ENCODE results near the gene ALDH2. TPM values are rescaled to one million over a fixed set of nuclear protein-coding genes. Genes with fewer than 3 reads are reported as not detected.
A peak's percentile ranks its signal among the peaks of the same experiment; 100 is the strongest.
"Not testable (repeated sequence)": the region's sequence is repeated elsewhere in the genome, so short reads cannot be mapped to it uniquely, and the experiment has no call there.

The ALDH2 gene
- total RNA-seq, 6 donors from 2014 or later, result 138 to 573 (median 265) TPM

- DNase-seq (no peak), ATAC-seq (ENCODE audit: low FRiP score in 2 of 2) (no peak)
- WGBS, 2 donors, result 86 to 90% methylated on average over 8 of the region's 8 CpGs
- H3K27ac ChIP-seq, result no peak overlapping the region
- no peaks in the 10 kb centered on the region for H3K27me3 ChIP-seq
- no peak overlapping the region for H3K4me3 ChIP-seq
- H3K4me1 ChIP-seq, result peaks cover 4 to 13% (median 8%) of the 10 kb centered on the region in 4 donors
- no peak for TF ChIP-seq POLR2AphosphoS5 (IDR thresholded peaks at IDR 0.05)
- TF ChIP-seq POLR2A (IDR thresholded peaks at IDR 0.05), result no peak
- TF ChIP-seq, protein P1, sequence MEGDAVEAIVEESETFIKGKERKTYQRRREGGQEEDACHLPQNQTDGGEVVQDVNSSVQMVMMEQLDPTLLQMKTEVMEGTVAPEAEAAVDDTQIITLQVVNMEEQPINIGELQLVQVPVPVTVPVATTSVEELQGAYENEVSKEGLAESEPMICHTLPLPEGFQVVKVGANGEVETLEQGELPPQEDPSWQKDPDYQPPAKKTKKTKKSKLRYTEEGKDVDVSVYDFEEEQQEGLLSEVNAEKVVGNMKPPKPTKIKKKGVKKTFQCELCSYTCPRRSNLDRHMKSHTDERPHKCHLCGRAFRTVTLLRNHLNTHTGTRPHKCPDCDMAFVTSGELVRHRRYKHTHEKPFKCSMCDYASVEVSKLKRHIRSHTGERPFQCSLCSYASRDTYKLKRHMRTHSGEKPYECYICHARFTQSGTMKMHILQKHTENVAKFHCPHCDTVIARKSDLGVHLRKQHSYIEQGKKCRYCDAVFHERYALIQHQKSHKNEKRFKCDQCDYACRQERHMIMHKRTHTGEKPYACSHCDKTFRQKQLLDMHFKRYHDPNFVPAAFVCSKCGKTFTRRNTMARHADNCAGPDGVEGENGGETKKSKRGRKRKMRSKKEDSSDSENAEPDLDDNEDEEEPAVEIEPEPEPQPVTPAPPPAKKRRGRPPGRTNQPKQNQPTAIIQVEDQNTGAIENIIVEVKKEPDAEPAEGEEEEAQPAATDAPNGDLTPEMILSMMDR (IDR thresholded peaks at IDR 0.05), result no peak
- no peaks in the 10 kb centered on the region for H3K9me3 ChIP-seq
- no peaks in the 10 kb centered on the region for H3K36me3 ChIP-seq
Measured at GRCh38 chr12:111818340-111818739, 51.6 kb downstream of the ALDH2 start.

DNA sequence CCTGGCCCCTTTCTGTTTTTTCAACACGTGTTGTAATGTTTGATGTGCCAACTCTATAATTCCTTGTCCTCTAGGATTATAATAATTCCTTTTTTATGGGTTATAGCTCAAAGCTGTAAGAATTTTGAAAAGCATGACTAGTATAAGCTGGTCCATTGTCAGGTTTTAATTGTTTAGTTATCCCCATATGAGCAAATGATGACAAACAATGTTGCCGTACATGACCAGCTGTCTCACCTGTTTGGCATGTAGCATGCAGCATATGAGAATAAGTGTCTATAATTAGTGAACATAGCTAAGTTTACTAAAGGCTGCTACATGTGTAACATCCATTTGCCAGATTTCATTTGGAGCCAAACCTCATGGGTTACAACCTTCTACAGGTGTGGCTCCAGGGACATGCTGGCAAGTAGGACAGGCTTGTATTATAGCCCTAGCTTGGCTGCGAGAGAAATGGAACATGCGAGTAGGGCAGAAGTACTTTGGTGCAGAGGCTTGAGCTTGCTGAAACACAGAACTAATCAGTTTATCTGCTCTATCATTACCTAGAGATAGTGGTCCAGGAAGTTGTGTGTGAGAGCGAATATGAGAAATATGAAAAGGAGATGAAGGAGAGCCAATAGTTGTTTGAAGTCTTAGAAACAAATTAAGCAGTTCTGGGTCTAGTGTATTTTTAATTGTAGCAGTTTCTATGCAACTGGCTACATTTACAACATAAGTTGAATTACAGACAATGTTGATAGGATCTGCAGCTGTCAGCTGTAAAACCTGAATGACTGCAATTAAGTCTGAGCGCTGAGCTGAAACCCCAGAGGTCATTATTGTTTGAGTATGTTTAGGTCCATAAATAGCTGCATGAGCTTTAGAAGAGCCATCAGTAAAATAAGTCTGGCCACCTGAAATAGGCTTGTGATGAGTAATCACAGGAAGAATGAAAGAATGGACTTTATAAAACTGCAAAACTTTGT is 52.7 kb downstream of the ALDH2 start:
- H3K36me3 ChIP-seq, result no peaks in the 10 kb centered on the region
- 78 to 88% methylated on average over 6 of the region's 6 CpGs for WGBS, 2 donors
- no peak for DNase-seq
- no peaks in the 10 kb centered on the region for H3K9me3 ChIP-seq
- no peaks in the 10 kb centered on the region for H3K27me3 ChIP-seq
- peaks cover 5 to 17% (median 13%) of the 10 kb centered on the region in 4 donors for H3K4me1 ChIP-seq
- H3K27ac ChIP-seq, result no peak overlapping the region
- H3K4me3 ChIP-seq, result no peak overlapping the region
- TF ChIP-seq POLR2A (IDR thresholded peaks at IDR 0.05) (no peak), EP300 (IDR thresholded peaks at IDR 0.05) (no peak), POLR2AphosphoS5 (IDR thresholded peaks at IDR 0.05) (no peak)
- TF ChIP-seq, protein P1 (IDR thresholded peaks at IDR 0.05), result no peak
- ATAC-seq (ENCODE audit: low FRiP score in 2 of 2), result no peak

DNA sequence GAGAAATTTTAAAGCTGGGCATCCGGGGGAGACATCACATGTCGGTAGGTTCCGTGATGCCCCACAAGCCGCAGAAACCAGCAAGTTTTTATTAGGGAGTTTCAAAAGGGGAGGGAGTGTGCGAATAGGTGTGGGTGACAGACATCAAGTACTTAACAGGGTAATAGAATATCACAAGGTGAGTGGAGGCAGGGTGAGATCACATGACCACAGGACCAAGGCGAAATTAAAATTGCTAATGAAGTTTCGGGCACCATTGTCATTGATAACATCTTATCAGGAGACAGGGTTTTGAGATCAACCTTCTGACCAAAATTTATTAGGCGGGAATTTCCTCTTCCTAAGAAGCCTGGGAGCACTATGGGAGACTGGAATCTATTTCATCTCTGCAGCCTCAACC is 54.1 kb downstream of the ALDH2 start:
- ATAC-seq (ENCODE audit: low FRiP score in 2 of 2); H3K4me3 ChIP-seq; H3K27me3 ChIP-seq; H3K36me3 ChIP-seq; H3K27ac ChIP-seq; H3K9me3 ChIP-seq; DNase-seq: not testable (repeated sequence)
- 92 to 94% methylated on average over 8 of the region's 8 CpGs for WGBS, 2 donors
- peaks cover 5 to 18% (median 14%) of the 10 kb centered on the region in 4 donors for H3K4me1 ChIP-seq

DNA sequence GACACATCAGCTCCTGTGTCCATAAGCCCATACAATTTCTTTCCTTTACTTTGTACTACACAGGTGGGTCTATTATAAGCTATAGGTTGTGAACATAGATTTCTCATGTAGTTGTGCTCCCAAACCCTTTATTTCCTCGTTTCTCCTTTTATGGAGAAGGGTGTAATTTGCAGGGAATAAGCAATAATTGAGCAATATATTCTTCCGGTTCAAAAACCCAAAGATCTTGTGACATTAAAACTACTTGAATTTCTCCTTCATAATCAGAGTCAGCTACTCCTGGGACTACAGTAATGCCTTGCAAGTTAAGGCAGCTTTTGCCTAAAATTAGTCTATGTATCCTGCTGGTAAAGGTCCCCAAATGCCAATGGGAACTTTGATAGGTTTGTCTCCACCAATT is 56.2 kb downstream of the ALDH2 start:
- Histone ChIP-seq H3K4me1 (peaks cover 5 to 18% (median 12%) of the 10 kb centered on the region in 4 donors), H3K36me3 (no peaks in the 10 kb centered on the region), H3K27ac (peak overlapping the region; percentile 16 to 72 (median 45)), H3K4me3 (no peak overlapping the region), H3K9me3 (no peaks in the 10 kb centered on the region), H3K27me3 (no peaks in the 10 kb centered on the region)
- DNase-seq, result no peak
- WGBS, 2 donors, result 30 to 37% methylated on average over 2 of the region's 2 CpGs
- no peak for ATAC-seq (ENCODE audit: low FRiP score in 2 of 2)
- TF ChIP-seq, protein P1 (IDR thresholded peaks at IDR 0.05), result no peak
- TF ChIP-seq POLR2AphosphoS5 (IDR thresholded peaks at IDR 0.05) (no peak), POLR2A (IDR thresholded peaks at IDR 0.05) (no peak), EP300 (IDR thresholded peaks at IDR 0.05) (no peak)

DNA sequence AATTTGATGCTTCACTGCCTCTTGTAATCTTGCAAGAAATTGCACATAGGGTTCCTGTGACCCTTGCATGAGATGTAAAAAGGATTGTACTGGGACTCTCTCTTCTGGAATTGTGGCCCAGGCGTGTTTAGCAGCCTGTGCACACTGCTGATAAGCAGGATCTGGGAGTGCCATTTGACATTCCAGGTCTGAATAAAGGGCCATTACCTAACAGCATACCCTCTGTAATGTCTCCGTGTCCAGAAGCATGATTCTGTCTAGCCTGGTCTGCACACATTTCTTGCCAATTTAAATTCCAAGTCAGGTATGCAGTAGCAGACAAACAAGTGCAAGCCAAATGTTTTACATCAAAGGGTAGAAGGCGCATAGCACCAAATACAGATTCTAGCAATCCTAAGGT is 57.2 kb downstream of the ALDH2 start:
- ATAC-seq (ENCODE audit: low FRiP score in 2 of 2) (no peak), DNase-seq (peak in 1 of 2 donors; percentile 20)
- 63 to 69% methylated on average over 2 to 3 of the region's 3 CpGs for WGBS, 2 donors
- Histone ChIP-seq H3K4me1 (peaks cover 5 to 18% (median 12%) of the 10 kb centered on the region in 4 donors), H3K27ac (peak overlapping the region in 1 of 4 donors; percentile 16), H3K36me3 (no peaks in the 10 kb centered on the region), H3K4me3 (no peak overlapping the region), H3K27me3 (no peaks in the 10 kb centered on the region), H3K9me3 (no peaks in the 10 kb centered on the region)
- TF ChIP-seq EP300 (IDR thresholded peaks at IDR 0.05), result no peak
- TF ChIP-seq, protein P1 (IDR thresholded peaks at IDR 0.05), result no peak
